ENCODE results near the gene CNOT11.

DNA sequence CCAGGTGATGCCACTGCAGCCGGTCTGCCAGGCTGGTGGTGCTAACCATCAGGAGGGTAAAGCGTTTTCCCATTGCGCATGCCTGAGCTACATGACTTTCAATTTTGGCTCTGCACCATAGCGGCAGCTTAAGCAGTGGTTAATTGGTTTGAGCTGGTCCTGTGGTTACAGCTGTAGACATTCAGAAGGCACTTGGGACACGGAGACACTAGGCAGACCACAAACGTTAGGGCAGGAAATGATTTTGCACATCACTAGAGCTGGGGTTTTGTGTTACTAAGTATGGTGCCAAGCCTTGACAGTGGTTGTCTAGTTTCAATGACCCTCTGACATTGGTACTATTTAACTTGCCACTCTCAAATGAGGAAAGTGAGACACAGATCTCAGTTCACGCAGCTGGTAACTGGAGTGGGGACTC is 28.9 kb upstream of the CNOT11 start:
- TF ChIP-seq SRF (IDR thresholded peaks at IDR 0.05; ENCODE audit: low read depth, low read length) (no peak), JUN (IDR thresholded peaks at IDR 0.05; ENCODE audit: low read depth, low read length) (no peak), CHD2 (IDR thresholded peaks at IDR 0.05; ENCODE audit: low read length) (no peak), BRCA1 (IDR thresholded peaks at IDR 0.05; ENCODE audit: low read depth, low read length) (no peak), POLR2AphosphoS5 (IDR thresholded peaks at IDR 0.05; ENCODE audit: low read depth, low read length) (no peak), BCL11A (IDR thresholded peaks at IDR 0.05; ENCODE audit: low read depth in 2 of 2, low read length in 2 of 2) (no peak), YY1 (IDR thresholded peaks at IDR 0.05; ENCODE audit: low read depth, low read length) (no peak), EZH2 (IDR thresholded peaks at IDR 0.05; ENCODE audit: low read depth, low read length, severe bottlenecking) (no peak), KDM1A (IDR thresholded peaks at IDR 0.05; ENCODE audit: borderline replicate concordance, low read length) (no peak), GTF2F1 (IDR thresholded peaks at IDR 0.05; ENCODE audit: borderline replicate concordance, low read depth, low read length) (no peak), CEBPB (IDR thresholded peaks at IDR 0.05; ENCODE audit: low read depth, low read length) (no peak), PHF8 (conservative IDR thresholded peaks at IDR 0.05; ENCODE audit: low read depth, low read length) (no peak)
- TF ChIP-seq, protein P1, sequence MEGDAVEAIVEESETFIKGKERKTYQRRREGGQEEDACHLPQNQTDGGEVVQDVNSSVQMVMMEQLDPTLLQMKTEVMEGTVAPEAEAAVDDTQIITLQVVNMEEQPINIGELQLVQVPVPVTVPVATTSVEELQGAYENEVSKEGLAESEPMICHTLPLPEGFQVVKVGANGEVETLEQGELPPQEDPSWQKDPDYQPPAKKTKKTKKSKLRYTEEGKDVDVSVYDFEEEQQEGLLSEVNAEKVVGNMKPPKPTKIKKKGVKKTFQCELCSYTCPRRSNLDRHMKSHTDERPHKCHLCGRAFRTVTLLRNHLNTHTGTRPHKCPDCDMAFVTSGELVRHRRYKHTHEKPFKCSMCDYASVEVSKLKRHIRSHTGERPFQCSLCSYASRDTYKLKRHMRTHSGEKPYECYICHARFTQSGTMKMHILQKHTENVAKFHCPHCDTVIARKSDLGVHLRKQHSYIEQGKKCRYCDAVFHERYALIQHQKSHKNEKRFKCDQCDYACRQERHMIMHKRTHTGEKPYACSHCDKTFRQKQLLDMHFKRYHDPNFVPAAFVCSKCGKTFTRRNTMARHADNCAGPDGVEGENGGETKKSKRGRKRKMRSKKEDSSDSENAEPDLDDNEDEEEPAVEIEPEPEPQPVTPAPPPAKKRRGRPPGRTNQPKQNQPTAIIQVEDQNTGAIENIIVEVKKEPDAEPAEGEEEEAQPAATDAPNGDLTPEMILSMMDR (IDR thresholded peaks at IDR 0.05; ENCODE audit: control extremely low read depth in 1 of 3, insufficient read depth in 1 of 3, low read depth in 1 of 3, low read length in 3 of 3): no peak
